GM12874 (cell line): ENCODE results near the gene GPC1.

ENCODE experiments used
- TF ChIP-seq, protein P1 (sequence below): IDR thresholded peaks from 2 replicates; pipeline ENCODE4 v1.5.1; 2011; ENCODE audit warnings: low read depth, mild to moderate bottlenecking, control low read depth, low read length, moderate library complexity; ENCODE audit not compliant: insufficient read depth

The GPC1 gene, protein sequence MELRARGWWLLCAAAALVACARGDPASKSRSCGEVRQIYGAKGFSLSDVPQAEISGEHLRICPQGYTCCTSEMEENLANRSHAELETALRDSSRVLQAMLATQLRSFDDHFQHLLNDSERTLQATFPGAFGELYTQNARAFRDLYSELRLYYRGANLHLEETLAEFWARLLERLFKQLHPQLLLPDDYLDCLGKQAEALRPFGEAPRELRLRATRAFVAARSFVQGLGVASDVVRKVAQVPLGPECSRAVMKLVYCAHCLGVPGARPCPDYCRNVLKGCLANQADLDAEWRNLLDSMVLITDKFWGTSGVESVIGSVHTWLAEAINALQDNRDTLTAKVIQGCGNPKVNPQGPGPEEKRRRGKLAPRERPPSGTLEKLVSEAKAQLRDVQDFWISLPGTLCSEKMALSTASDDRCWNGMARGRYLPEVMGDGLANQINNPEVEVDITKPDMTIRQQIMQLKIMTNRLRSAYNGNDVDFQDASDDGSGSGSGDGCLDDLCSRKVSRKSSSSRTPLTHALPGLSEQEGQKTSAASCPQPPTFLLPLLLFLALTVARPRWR

DNA sequence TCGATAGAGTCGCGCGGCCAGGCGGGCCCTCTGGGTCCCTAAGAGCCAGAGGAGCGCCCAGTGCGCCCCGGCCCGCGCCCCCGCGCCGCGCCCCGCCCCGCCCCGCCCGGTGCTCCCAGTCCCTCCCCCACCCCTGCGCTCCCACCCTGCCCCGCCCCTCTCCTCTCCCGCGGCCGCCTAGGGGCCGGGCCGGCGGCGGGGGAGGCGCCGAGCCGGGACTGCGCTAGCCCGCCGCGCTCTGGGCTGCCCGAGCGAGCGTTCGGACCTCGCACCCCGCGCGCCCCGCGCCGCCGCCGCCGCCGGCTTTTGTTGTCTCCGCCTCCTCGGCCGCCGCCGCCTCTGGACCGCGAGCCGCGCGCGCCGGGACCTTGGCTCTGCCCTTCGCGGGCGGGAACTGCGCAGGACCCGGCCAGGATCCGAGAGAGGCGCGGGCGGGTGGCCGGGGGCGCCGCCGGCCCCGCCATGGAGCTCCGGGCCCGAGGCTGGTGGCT lies at the start of gene GPC1:
Gene GPC1, plus strand, starts transcription at position 207 of the 491 bp plus-strand sequence. Its CDS starts 256 bp downstream, at position 463.
- TF ChIP-seq, protein P1, sequence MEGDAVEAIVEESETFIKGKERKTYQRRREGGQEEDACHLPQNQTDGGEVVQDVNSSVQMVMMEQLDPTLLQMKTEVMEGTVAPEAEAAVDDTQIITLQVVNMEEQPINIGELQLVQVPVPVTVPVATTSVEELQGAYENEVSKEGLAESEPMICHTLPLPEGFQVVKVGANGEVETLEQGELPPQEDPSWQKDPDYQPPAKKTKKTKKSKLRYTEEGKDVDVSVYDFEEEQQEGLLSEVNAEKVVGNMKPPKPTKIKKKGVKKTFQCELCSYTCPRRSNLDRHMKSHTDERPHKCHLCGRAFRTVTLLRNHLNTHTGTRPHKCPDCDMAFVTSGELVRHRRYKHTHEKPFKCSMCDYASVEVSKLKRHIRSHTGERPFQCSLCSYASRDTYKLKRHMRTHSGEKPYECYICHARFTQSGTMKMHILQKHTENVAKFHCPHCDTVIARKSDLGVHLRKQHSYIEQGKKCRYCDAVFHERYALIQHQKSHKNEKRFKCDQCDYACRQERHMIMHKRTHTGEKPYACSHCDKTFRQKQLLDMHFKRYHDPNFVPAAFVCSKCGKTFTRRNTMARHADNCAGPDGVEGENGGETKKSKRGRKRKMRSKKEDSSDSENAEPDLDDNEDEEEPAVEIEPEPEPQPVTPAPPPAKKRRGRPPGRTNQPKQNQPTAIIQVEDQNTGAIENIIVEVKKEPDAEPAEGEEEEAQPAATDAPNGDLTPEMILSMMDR = no peak

DNA sequence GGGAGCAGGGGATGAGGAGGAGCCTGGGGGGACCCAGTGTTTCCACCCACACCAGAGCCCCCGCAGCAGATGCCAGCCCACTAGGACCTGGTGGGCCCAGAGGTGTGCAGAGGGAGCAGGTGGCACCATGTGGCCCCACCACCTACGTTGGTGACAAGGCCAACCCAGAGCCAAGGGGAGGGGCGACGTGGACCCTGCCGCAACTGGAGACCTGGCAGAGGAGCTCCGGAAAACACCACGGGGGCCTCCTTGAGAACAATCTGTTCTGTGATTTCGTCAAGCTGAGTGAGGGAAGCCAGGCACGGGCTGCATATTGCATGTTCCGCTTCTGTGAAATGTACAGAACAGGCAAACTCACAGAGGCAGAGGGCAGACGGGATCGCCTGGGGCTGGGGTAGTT lies 49.1 kb upstream of the GPC1 start:
- TF ChIP-seq, protein P1 = no peak

DNA sequence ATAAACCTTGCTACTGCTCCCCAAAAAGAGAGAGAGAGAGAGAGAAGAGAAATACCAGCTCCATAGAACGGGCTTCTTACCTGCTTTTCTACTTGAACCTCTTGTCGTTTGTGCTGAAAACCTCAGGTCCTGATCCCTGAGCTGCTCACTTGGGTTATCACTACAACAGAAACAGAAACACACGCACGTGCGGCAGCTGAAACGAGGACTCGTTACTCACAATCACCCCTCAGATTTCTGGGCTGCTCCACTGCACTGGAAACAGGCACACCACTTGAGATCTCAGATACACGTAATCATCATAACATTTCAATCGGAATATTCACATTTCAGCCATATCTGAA lies 48.2 kb upstream of the GPC1 start:
- TF ChIP-seq, protein P1 = no peak

DNA sequence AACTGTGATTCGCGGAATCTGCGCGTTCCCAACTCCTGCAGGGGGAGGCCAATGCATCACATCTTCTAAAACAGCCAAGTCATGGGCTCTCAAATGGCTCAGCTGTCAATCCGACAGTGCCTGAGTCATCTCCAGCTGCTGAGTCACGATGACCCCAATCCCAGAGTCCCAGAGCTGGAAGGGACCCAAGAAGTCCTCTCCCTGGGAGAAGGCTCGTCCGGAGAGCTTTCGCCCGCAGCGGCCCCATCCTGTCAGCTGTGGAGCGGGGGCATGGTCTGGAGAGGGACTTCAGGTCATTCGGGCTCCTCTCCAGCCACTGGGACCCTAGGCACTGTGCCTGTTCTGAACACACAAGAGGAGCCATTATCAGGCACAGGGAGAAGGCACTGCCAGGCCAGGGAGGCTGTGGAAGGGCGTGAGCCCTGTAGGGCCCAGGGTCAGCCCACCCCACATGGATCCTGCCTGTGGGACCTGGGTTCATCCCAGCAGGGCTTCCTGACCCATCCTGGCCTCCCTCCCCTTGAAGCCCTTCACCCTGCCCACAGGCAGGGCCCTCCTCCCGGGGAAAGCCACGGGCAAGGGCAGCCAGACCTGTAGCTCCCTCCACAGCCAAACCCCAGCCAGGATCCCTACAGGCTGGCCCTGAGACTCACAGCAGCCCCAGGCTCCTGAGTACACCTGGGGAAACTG lies 47.6 kb upstream of the GPC1 start:
- TF ChIP-seq, protein P1 = no peak

DNA sequence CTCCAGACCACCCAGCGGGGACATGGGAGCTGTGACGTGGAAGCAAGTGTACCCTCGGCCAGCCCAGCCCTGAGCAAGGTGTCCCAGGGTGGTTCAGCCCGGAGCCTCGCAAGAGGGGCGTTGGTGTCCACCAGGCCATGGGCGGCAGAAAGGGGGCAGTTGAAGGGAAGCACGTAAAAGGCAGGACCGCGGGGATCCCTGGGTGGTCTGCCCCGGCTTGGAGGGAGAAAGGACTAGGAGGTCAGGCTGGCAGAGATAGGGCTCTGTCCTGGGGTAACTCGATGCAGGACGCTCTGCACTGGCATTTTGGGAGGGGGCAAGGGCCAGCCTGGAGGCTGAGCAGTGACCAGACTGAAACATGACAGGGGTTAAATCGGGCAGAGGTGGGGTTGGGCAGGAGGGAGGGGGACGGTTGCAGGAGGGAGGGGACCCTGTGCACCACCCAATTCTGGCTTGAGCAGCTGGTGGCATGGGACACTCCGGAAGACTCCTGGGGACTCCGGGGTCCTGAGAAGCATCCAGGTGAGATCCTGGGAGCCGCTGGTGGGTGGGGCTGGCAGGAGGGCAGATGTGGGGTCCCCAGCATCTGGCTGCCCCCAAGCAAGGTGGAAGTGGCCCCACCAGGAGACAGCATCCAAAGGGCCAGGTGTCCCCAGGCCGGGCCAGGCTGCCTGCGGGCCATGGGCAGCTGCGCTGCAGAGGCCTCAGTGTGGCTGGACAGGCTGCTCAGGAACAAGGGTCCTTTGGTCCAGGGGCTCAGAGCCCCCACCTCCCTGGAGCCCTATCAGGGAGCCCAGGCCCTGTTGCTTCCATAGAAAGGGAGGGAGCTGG lies 46.8 kb upstream of the GPC1 start:
- TF ChIP-seq, protein P1 = no peak

DNA sequence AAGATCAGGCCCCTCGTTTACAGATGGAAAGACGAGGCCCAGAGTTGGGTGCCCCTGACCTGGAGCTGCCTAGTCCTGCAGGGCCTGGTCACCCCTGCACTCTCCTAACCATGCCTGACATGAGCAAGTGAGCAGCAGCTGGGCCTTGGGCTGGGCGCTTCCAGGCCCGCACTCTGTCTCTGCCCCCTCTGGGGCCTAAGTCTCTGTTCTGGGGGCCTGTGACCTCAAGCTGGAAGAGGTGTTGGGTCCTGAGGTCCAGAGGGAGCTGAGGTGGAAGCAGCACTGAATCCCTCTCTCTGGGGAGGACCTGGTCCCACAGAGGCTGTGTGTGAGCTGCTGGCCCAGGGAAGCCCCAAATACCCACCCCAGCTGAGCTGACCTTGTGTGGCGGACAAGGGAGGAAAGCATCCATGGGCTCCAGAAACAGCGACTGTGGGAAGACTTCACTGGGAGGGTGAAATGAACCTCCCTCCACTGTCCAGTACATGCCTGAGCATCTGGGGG lies 46.1 kb upstream of the GPC1 start:
- TF ChIP-seq, protein P1 = no peak
